ENCODE results near the gene RNF5.

RNF5 gene

GRCh38 chr6:32194825-32195651, 16.8 kb downstream of the RNF5 start:
- Histone ChIP-seq H3K9me2 (replicated peaks; ENCODE audit: insufficient read depth, low read length) (no peaks in the 10 kb centered on the region), H3K27me3 (replicated peaks; ENCODE audit: insufficient read depth, low read length) (peaks cover 4% of the 10 kb centered on the region; the same call in 1 of the 2 replicates), H3K36me3 (replicated peaks; ENCODE audit: insufficient read depth, low read length) (no peaks in the 10 kb centered on the region), H4K20me1 (ENCODE audit: insufficient read depth, low read length) (no peaks in the 10 kb centered on the region), H3K9ac (ENCODE audit: low read length) (peak overlapping the region; percentile 65), H3K4me1 (ENCODE audit: low read length) (peaks cover 31% of the 10 kb centered on the region), H3K4me3 (ENCODE audit: low read length) (peak overlapping the region; percentile 63), H3K9me3 (replicated peaks; ENCODE audit: insufficient read depth, low read length) (no peaks in the 10 kb centered on the region), H3K79me2 (ENCODE audit: low read length) (peaks cover 19% of the 10 kb centered on the region), H3F3A (ENCODE audit: insufficient read depth, low read length) (peaks cover 21% of the 10 kb centered on the region; the same call in 1 of the 2 replicates), H3K4me2 (ENCODE audit: low read depth, low read length) (peak overlapping the region; percentile 89), H2AFZ (ENCODE audit: low read length) (0 out of 2 replicates have a peak overlapping the region, but pooled peaks have one; percentile 22), H3K27ac (ENCODE audit: low read length) (peak overlapping the region; percentile 63)
- DNase-seq: peak; percentile 47
- no peak for TF ChIP-seq EZH2phosphoT487 (IDR thresholded peaks at IDR 0.05; ENCODE audit: low read length)
- TF ChIP-seq CTCF (IDR thresholded peaks at IDR 0.05; ENCODE audit: low read length): peak; percentile 67

GRCh38 chr6:32195652-32195901, 17.4 kb downstream of the RNF5 start:
- TF ChIP-seq CTCF (IDR thresholded peaks at IDR 0.05; ENCODE audit: low read length) (no peak), EZH2 (optimal IDR thresholded peaks at IDR 0.05; ENCODE audit: low read depth, low read length) (no peak), EZH2phosphoT487 (IDR thresholded peaks at IDR 0.05; ENCODE audit: low read length) (no peak)
- H4K20me1 ChIP-seq (ENCODE audit: insufficient read depth, low read length): no peaks in the 10 kb centered on the region
- H3K4me3 ChIP-seq (ENCODE audit: low read length): peak overlapping the region; percentile 83; the same call in 1 of the 2 replicates
- H3K9me2 ChIP-seq (replicated peaks; ENCODE audit: insufficient read depth, low read length): no peaks in the 10 kb centered on the region
- no peak overlapping the region; the same call in 1 of the 2 replicates for H3K4me2 ChIP-seq (ENCODE audit: low read depth, low read length)
- no peak overlapping the region for H3K9ac ChIP-seq (ENCODE audit: low read length)
- H2AFZ ChIP-seq (ENCODE audit: low read length): no peak overlapping the region
- H3K9me3 ChIP-seq (replicated peaks; ENCODE audit: insufficient read depth, low read length): no peaks in the 10 kb centered on the region
- H3K36me3 ChIP-seq (replicated peaks; ENCODE audit: insufficient read depth, low read length): no peaks in the 10 kb centered on the region
- H3K27ac ChIP-seq (ENCODE audit: low read length): peak overlapping the region; percentile 91; the same call in 1 of the 2 replicates
- DNase-seq: peak; percentile 100
- peaks cover 21% of the 10 kb centered on the region; the same call in 1 of the 2 replicates for H3F3A ChIP-seq (ENCODE audit: insufficient read depth, low read length)
- peaks cover 19% of the 10 kb centered on the region for H3K79me2 ChIP-seq (ENCODE audit: low read length)
- peaks cover 31% of the 10 kb centered on the region for H3K4me1 ChIP-seq (ENCODE audit: low read length)
- peaks cover 7% of the 10 kb centered on the region for H3K27me3 ChIP-seq (replicated peaks; ENCODE audit: insufficient read depth, low read length)

GRCh38 chr6:32195902-32196681, 17.9 kb downstream of the RNF5 start:
- Histone ChIP-seq H3K9me3 (replicated peaks; ENCODE audit: insufficient read depth, low read length) (no peaks in the 10 kb centered on the region), H3K9me2 (replicated peaks; ENCODE audit: insufficient read depth, low read length) (no peaks in the 10 kb centered on the region), H3K27me3 (replicated peaks; ENCODE audit: insufficient read depth, low read length) (peaks cover 12% of the 10 kb centered on the region), H3K9ac (ENCODE audit: low read length) (peak overlapping the region; percentile 98), H3K79me2 (ENCODE audit: low read length) (peaks cover 16% of the 10 kb centered on the region), H3K4me3 (ENCODE audit: low read length) (peak overlapping the region; percentile 83), H3K27ac (ENCODE audit: low read length) (peak overlapping the region; percentile 91), H2AFZ (ENCODE audit: low read length) (peak overlapping the region; percentile 60), H4K20me1 (ENCODE audit: insufficient read depth, low read length) (no peaks in the 10 kb centered on the region), H3K4me2 (ENCODE audit: low read depth, low read length) (peak overlapping the region; percentile 88), H3K36me3 (replicated peaks; ENCODE audit: insufficient read depth, low read length) (no peaks in the 10 kb centered on the region), H3F3A (ENCODE audit: insufficient read depth, low read length) (peaks cover 18% of the 10 kb centered on the region; the same call in 1 of the 2 replicates), H3K4me1 (ENCODE audit: low read length) (peaks cover 28% of the 10 kb centered on the region)
- TF ChIP-seq EZH2 (optimal IDR thresholded peaks at IDR 0.05; ENCODE audit: low read depth, low read length): no peak
- TF ChIP-seq CTCF (IDR thresholded peaks at IDR 0.05; ENCODE audit: low read length): no peak
- TF ChIP-seq EZH2phosphoT487 (IDR thresholded peaks at IDR 0.05; ENCODE audit: low read length): no peak
- peak; percentile 56 for DNase-seq

Measured in MM.1S (cell line).